Measurements from ENCODE around the gene IER3IP1.

Gene IER3IP1

DNA sequence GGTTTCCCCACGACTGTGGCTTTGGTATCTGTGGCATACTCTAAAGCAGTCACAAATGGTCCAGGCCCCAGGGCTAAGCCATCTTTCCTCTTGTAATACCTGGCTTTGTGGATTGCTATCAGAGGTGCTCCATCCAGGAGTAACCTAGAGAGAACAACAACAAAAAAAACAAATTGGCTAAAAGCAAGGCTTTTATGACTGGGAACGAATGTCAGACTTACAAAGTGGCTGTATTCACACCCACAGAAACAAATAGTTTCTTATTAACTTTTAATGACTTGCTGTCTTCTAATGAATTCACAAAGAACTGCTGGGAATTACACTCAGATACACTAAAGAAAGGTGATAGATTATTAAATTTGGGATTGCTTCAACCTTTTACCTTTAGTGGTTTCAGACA lies 61.0 kb downstream of the IER3IP1 start:
- no peaks in the 10 kb centered on the region for H3K27me3 ChIP-seq (ENCODE audit: insufficient read depth, low read length, poor library complexity)

DNA sequence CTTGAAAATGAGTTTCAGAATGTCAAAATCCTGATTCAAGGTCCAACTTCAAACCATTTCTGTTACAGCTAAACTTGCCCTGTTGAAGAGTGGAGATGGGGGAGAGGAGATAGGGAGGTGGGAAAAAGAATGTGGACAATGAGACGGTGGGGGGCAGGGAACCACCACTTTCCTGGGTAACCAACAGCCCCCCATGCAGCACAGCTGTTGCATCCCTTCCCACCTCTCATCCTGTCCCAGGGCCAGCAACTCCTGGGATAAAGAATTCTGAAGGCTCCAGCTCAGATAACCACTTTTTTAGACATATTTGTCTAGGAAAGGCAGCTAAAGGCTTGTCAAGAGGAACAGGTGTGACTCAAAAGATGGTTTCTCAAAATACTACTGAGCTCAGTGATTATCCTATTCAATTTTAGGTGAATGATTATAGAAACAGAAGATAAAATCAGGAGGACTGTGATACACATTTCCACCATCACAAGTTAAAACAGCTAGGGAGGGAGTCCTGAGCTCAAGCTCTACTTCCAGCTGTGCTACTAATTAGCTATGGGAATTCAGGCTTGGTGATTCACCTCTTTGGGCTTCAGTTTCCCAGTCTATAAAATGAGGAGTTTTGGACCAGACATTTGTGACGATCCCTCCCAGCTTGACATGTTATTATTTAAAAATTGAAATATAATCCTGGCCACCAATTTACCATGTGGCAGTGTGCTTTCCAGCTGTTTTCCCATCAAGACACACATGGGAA lies 62.2 kb downstream of the IER3IP1 start:
- WGBS (ENCODE audit: extremely low coverage, insufficient coverage, low lambda C conversion rate) = no CpG with 5 or more reads among the region's 2 CpGs

More for the DNA sequence above, 61.0 kb downstream of the IER3IP1 start:
- no peak overlapping the region for H3K4me2 ChIP-seq (ENCODE audit: low read length)
- no peak overlapping the region for H3K4ac ChIP-seq (ENCODE audit: low read depth, low read length)
- no peak for DNase-seq
- H3K4me1 ChIP-seq (ENCODE audit: control insufficient read depth, low read depth, low read length) = peaks cover 3% of the 10 kb centered on the region
- no peak overlapping the region for H3K4me3 ChIP-seq (ENCODE audit: low read length)
- H4K5ac ChIP-seq (ENCODE audit: low read length) = no peak overlapping the region
- no peaks in the 10 kb centered on the region for H3K79me2 ChIP-seq (ENCODE audit: control insufficient read depth, insufficient read depth, low read length)
- no peak overlapping the region for H2AK5ac ChIP-seq (ENCODE audit: low read length)
- no peak overlapping the region for H2BK120ac ChIP-seq (ENCODE audit: low read depth, low read length)
- H3K36me3 ChIP-seq (ENCODE audit: control insufficient read depth, insufficient read depth, low read length) = peaks cover 1% of the 10 kb centered on the region
- H3K79me1 ChIP-seq (ENCODE audit: low read length) = no peaks in the 10 kb centered on the region
- no CpG with 5 or more reads among the region's 2 CpGs for WGBS (ENCODE audit: extremely low coverage, insufficient coverage, low lambda C conversion rate)
- H2BK5ac ChIP-seq (ENCODE audit: low read length) = no peak overlapping the region
- no peak overlapping the region for H3K23ac ChIP-seq (ENCODE audit: low read length)
- no peak overlapping the region for H3K27ac ChIP-seq (ENCODE audit: low read depth, low read length)
- H2BK15ac ChIP-seq (replicated peaks; ENCODE audit: low read depth) = no peak overlapping the region
- no peak overlapping the region for H3K56ac ChIP-seq (ENCODE audit: low read length)
- H4K8ac ChIP-seq (ENCODE audit: low read depth, low read length) = no peak overlapping the region
- no peak overlapping the region for H3K9ac ChIP-seq (ENCODE audit: low read length)
- no peak overlapping the region for H3K18ac ChIP-seq (ENCODE audit: low read length)

DNA sequence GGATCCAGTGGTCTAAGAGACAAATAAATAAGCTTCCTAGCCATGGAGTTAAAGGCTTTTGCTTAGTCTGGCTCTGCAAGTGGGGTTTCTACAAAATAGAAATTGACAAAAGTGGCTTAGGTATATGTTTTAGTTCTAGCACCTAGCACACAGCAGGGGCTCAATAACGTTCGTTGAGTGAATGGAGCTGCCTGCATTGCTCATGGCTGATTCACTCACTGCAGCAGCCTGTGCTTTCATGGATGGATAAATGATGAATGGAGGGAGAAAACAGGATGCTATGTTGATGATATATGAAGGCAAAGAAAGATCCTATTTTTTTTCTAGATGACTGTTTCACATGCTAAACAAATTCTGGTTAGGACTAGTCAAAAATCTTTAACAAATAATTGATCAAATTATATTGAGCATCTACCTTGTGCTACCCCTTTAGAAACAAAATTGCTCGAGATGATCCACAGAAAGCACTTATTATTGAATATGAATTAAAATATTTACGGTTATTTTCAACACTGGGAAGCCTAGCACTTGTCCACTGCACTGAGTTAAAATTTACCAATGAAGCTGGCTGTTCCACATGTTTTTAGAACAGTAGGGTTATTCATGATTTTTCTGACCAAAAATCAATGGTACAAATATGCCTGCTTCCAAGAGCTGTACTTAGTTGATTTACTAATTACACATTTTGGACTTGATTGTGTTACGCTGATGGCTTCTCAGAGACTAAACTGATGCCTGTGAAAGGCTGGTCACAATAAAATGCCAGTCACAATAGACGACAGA lies 65.5 kb downstream of the IER3IP1 start:
- H3K36me3 ChIP-seq (ENCODE audit: control insufficient read depth, insufficient read depth, low read length) = peaks cover 1% of the 10 kb centered on the region
- H4K8ac ChIP-seq (ENCODE audit: low read depth, low read length) = no peak overlapping the region
- no peak overlapping the region for H3K4me3 ChIP-seq (ENCODE audit: low read length)
- H3K9ac ChIP-seq (ENCODE audit: low read length) = no peak overlapping the region
- H3K23ac ChIP-seq (ENCODE audit: low read length) = no peak overlapping the region
- H3K27me3 ChIP-seq (ENCODE audit: insufficient read depth, low read length, poor library complexity) = no peaks in the 10 kb centered on the region
- no peak overlapping the region for H3K4me2 ChIP-seq (ENCODE audit: low read length)
- WGBS (ENCODE audit: extremely low coverage, insufficient coverage, low lambda C conversion rate) = no CpG with 5 or more reads among the region's 6 CpGs
- H3K27ac ChIP-seq (ENCODE audit: low read depth, low read length) = no peak overlapping the region
- no peak overlapping the region for H2BK15ac ChIP-seq (replicated peaks; ENCODE audit: low read depth)
- no peak overlapping the region for H2AK5ac ChIP-seq (ENCODE audit: low read length)
- no peak overlapping the region for H3K18ac ChIP-seq (ENCODE audit: low read length)
- H2BK120ac ChIP-seq (ENCODE audit: low read depth, low read length) = no peak overlapping the region
- H3K4ac ChIP-seq (ENCODE audit: low read depth, low read length) = no peak overlapping the region
- no peak overlapping the region for H2BK5ac ChIP-seq (ENCODE audit: low read length)
- no peaks in the 10 kb centered on the region for H3K79me2 ChIP-seq (ENCODE audit: control insufficient read depth, insufficient read depth, low read length)
- peak; percentile 6 for DNase-seq
- H3K56ac ChIP-seq (ENCODE audit: low read length) = no peak overlapping the region
- no peaks in the 10 kb centered on the region for H3K79me1 ChIP-seq (ENCODE audit: low read length)
- H4K5ac ChIP-seq (ENCODE audit: low read length) = no peak overlapping the region
- H3K4me1 ChIP-seq (ENCODE audit: control insufficient read depth, low read depth, low read length) = peaks cover 3% of the 10 kb centered on the region

More for the DNA sequence above, 62.2 kb downstream of the IER3IP1 start:
- Histone ChIP-seq H3K4me3 (ENCODE audit: low read length) (no peak overlapping the region), H3K4me2 (ENCODE audit: low read length) (no peak overlapping the region), H4K5ac (ENCODE audit: low read length) (no peak overlapping the region), H2BK15ac (replicated peaks; ENCODE audit: low read depth) (no peak overlapping the region), H3K23ac (ENCODE audit: low read length) (no peak overlapping the region), H3K18ac (ENCODE audit: low read length) (no peak overlapping the region), H3K27me3 (ENCODE audit: insufficient read depth, low read length, poor library complexity) (no peaks in the 10 kb centered on the region), H3K79me2 (ENCODE audit: control insufficient read depth, insufficient read depth, low read length) (no peaks in the 10 kb centered on the region), H2AK5ac (ENCODE audit: low read length) (no peak overlapping the region), H2BK5ac (ENCODE audit: low read length) (no peak overlapping the region), H3K79me1 (ENCODE audit: low read length) (no peaks in the 10 kb centered on the region), H2BK120ac (ENCODE audit: low read depth, low read length) (no peak overlapping the region), H3K36me3 (ENCODE audit: control insufficient read depth, insufficient read depth, low read length) (peaks cover 1% of the 10 kb centered on the region), H3K56ac (ENCODE audit: low read length) (no peak overlapping the region), H3K4me1 (ENCODE audit: control insufficient read depth, low read depth, low read length) (peaks cover 3% of the 10 kb centered on the region), H3K27ac (ENCODE audit: low read depth, low read length) (peak overlapping the region; percentile 34), H3K9ac (ENCODE audit: low read length) (no peak overlapping the region), H4K8ac (ENCODE audit: low read depth, low read length) (no peak overlapping the region), H3K4ac (ENCODE audit: low read depth, low read length) (no peak overlapping the region)
- peak; percentile 85 for DNase-seq

DNA sequence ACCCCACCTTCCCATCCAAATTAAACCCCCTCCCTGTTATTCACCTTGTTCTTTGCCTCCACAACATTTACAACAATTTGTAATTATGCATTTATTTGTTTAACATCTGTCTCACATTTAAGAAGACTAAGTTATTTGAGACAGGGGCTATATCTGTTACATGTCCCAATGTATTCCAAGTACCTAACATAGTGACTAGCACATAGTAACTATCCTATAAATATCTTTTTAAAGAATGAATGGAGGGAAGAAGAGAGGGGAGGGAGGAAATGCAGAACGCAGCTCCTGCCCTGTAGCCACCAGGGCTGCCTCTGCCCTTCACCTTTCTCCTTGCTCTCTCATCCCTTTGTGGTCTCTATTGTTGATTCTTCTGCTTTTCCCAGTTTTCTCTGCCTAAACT lies 66.4 kb downstream of the IER3IP1 start:
- H3K4me2 ChIP-seq (ENCODE audit: low read length) = no peak overlapping the region
- H3K79me1 ChIP-seq (ENCODE audit: low read length) = no peaks in the 10 kb centered on the region
- H3K9ac ChIP-seq (ENCODE audit: low read length) = no peak overlapping the region
- H4K8ac ChIP-seq (ENCODE audit: low read depth, low read length) = no peak overlapping the region
- H3K27ac ChIP-seq (ENCODE audit: low read depth, low read length) = no peak overlapping the region
- H2AK5ac ChIP-seq (ENCODE audit: low read length) = no peak overlapping the region
- no peak overlapping the region for H2BK120ac ChIP-seq (ENCODE audit: low read depth, low read length)
- no CpG with 5 or more reads among the region's 1 CpG for WGBS (ENCODE audit: extremely low coverage, insufficient coverage, low lambda C conversion rate)
- no peak overlapping the region for H3K18ac ChIP-seq (ENCODE audit: low read length)
- H3K4me3 ChIP-seq (ENCODE audit: low read length) = no peak overlapping the region
- no peak overlapping the region for H2BK5ac ChIP-seq (ENCODE audit: low read length)
- no peaks in the 10 kb centered on the region for H3K27me3 ChIP-seq (ENCODE audit: insufficient read depth, low read length, poor library complexity)
- no peaks in the 10 kb centered on the region for H3K79me2 ChIP-seq (ENCODE audit: control insufficient read depth, insufficient read depth, low read length)
- no peak overlapping the region for H3K4ac ChIP-seq (ENCODE audit: low read depth, low read length)
- DNase-seq = no peak
- no peak overlapping the region for H2BK15ac ChIP-seq (replicated peaks; ENCODE audit: low read depth)
- peaks cover 3% of the 10 kb centered on the region for H3K4me1 ChIP-seq (ENCODE audit: control insufficient read depth, low read depth, low read length)
- no peak overlapping the region for H3K56ac ChIP-seq (ENCODE audit: low read length)
- H4K5ac ChIP-seq (ENCODE audit: low read length) = no peak overlapping the region
- no peak overlapping the region for H3K23ac ChIP-seq (ENCODE audit: low read length)
- peaks cover 1% of the 10 kb centered on the region for H3K36me3 ChIP-seq (ENCODE audit: control insufficient read depth, insufficient read depth, low read length)

DNA sequence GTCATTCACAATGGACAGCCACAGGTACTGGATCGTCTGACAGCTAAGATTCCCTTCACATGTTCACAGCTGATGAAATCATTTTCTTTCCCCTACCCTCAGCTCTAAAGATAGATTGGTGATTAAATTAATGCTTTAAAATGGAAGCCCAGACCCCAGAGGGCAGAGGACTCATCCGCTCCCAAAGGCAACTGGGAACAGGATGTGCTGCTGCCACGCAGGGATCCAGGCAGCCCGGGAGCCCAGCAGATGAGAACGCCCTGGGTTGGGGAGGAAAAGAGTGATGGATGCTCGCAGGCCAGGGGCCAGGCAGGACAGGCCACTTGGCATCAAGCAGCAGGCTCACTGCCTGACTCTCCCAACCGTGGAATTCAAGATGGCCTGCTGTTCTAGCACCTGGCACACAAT lies 67.2 kb downstream of the IER3IP1 start:
- no peak overlapping the region for H3K27ac ChIP-seq (ENCODE audit: low read depth, low read length)
- no peak overlapping the region for H2BK15ac ChIP-seq (replicated peaks; ENCODE audit: low read depth)
- no peak for DNase-seq
- no peaks in the 10 kb centered on the region for H3K4me1 ChIP-seq (ENCODE audit: control insufficient read depth, low read depth, low read length)
- no peak overlapping the region for H3K4ac ChIP-seq (ENCODE audit: low read depth, low read length)
- no peak overlapping the region for H2BK5ac ChIP-seq (ENCODE audit: low read length)
- H3K79me1 ChIP-seq (ENCODE audit: low read length) = no peaks in the 10 kb centered on the region
- no peaks in the 10 kb centered on the region for H3K79me2 ChIP-seq (ENCODE audit: control insufficient read depth, insufficient read depth, low read length)
- H3K9ac ChIP-seq (ENCODE audit: low read length) = no peak overlapping the region
- no peak overlapping the region for H2BK120ac ChIP-seq (ENCODE audit: low read depth, low read length)
- H3K4me3 ChIP-seq (ENCODE audit: low read length) = no peak overlapping the region
- no peak overlapping the region for H3K23ac ChIP-seq (ENCODE audit: low read length)
- no CpG with 5 or more reads among the region's 7 CpGs for WGBS (ENCODE audit: extremely low coverage, insufficient coverage, low lambda C conversion rate)
- no peak overlapping the region for H4K8ac ChIP-seq (ENCODE audit: low read depth, low read length)
- H4K5ac ChIP-seq (ENCODE audit: low read length) = no peak overlapping the region
- peaks cover 1% of the 10 kb centered on the region for H3K36me3 ChIP-seq (ENCODE audit: control insufficient read depth, insufficient read depth, low read length)
- no peak overlapping the region for H3K4me2 ChIP-seq (ENCODE audit: low read length)
- no peak overlapping the region for H2AK5ac ChIP-seq (ENCODE audit: low read length)
- no peak overlapping the region for H3K56ac ChIP-seq (ENCODE audit: low read length)
- H3K18ac ChIP-seq (ENCODE audit: low read length) = no peak overlapping the region
- H3K27me3 ChIP-seq (ENCODE audit: insufficient read depth, low read length, poor library complexity) = no peaks in the 10 kb centered on the region

Data from mesendoderm (in vitro differentiated cells).